ENCODE results near the gene UBE2L5. TPM values are rescaled to one million over a fixed set of nuclear protein-coding genes. Genes with fewer than 3 reads are reported as not detected.

UBE2L5 gene
- total RNA-seq, 2 experiments from 2014 or later, result not detected

GRCh38 chr13:30464496-30465342 lies 42.4 kb downstream of the UBE2L5 start:
- DNase-seq, result peak; percentile 81
- H3K4me3 Mint-ChIP-seq, result peak overlapping the region; percentile 92
- H3K4me1 Mint-ChIP-seq, result peaks cover 29% of the 10 kb centered on the region
- peaks cover 30% of the 10 kb centered on the region for H3K36me3 Mint-ChIP-seq
- peak overlapping the region; percentile 98 for H3K27ac Mint-ChIP-seq
- H3K27me3 Mint-ChIP-seq, result peaks cover 12% of the 10 kb centered on the region
- peaks cover 1% of the 10 kb centered on the region for H3K9me3 Mint-ChIP-seq

GRCh38 chr13:30465343-30465592 lies 43.0 kb downstream of the UBE2L5 start:
- peaks cover 15% of the 10 kb centered on the region for H3K27me3 Mint-ChIP-seq
- no peak for DNase-seq
- H3K36me3 Mint-ChIP-seq, result peaks cover 27% of the 10 kb centered on the region
- H3K27ac Mint-ChIP-seq, result no peak overlapping the region
- H3K4me1 Mint-ChIP-seq, result peaks cover 29% of the 10 kb centered on the region
- no peak overlapping the region for H3K4me3 Mint-ChIP-seq
- peaks cover 1% of the 10 kb centered on the region for H3K9me3 Mint-ChIP-seq

GRCh38 chr13:30465593-30466357 lies 43.5 kb downstream of the UBE2L5 start, which contains the start of gene HMGB1:
Gene HMGB1 (minus strand): TSS chr13:30465936. CDS start chr13:30463680, 2,256 bp downstream.
- Mint-ChIP-seq H3K4me1 (peaks cover 29% of the 10 kb centered on the region), H3K9me3 (peaks cover 1% of the 10 kb centered on the region), H3K36me3 (peaks cover 27% of the 10 kb centered on the region), H3K27me3 (peaks cover 16% of the 10 kb centered on the region), H3K4me3 (peak within 1 kb of the TSS; percentile 91), H3K27ac (peak within 1 kb of the TSS; percentile 99)
- peak; percentile 96 for DNase-seq

- H3K36me3 Mint-ChIP-seq, result peaks cover 25% of the 10 kb centered on the region
- H3K27ac Mint-ChIP-seq, result peak overlapping the region; percentile 99
These were observed 44.0 kb downstream of the UBE2L5 start for GRCh38 chr13:30466358-30466714.

GRCh38 chr13:30466841-30467252 lies 44.6 kb downstream of the UBE2L5 start:
- DNase-seq, result no peak
- peak overlapping the region; percentile 99 for H3K27ac Mint-ChIP-seq
- H3K4me1 Mint-ChIP-seq, result peaks cover 24% of the 10 kb centered on the region
- H3K36me3 Mint-ChIP-seq, result peaks cover 21% of the 10 kb centered on the region
- H3K9me3 Mint-ChIP-seq, result peaks cover 1% of the 10 kb centered on the region
- peak overlapping the region; percentile 91 for H3K4me3 Mint-ChIP-seq
- peaks cover 16% of the 10 kb centered on the region for H3K27me3 Mint-ChIP-seq

More at GRCh38 chr13:30466358-30466714, 44.0 kb downstream of the UBE2L5 start:
- peaks cover 1% of the 10 kb centered on the region for H3K9me3 Mint-ChIP-seq
- peaks cover 27% of the 10 kb centered on the region for H3K4me1 Mint-ChIP-seq
- peak; percentile 25 for DNase-seq
- peak overlapping the region; percentile 91 for H3K4me3 Mint-ChIP-seq
- H3K27me3 Mint-ChIP-seq, result peaks cover 16% of the 10 kb centered on the region

- no peak for DNase-seq
- no peaks in the 10 kb centered on the region for H3K4me1 Mint-ChIP-seq
- no peak overlapping the region for H3K27ac Mint-ChIP-seq
These were observed 51.4 kb downstream of the UBE2L5 start for GRCh38 chr13:30473675-30474074.

GRCh38 chr13:30477346-30478195 lies 55.3 kb downstream of the UBE2L5 start:
- Mint-ChIP-seq H3K27ac (no peak overlapping the region), H3K9me3 (no peaks in the 10 kb centered on the region), H3K27me3 (no peaks in the 10 kb centered on the region), H3K36me3 (no peaks in the 10 kb centered on the region), H3K4me1 (no peaks in the 10 kb centered on the region), H3K4me3 (no peak overlapping the region)
- DNase-seq, result no peak

More at GRCh38 chr13:30473675-30474074, 51.4 kb downstream of the UBE2L5 start:
- Mint-ChIP-seq H3K4me3 (no peak overlapping the region), H3K36me3 (no peaks in the 10 kb centered on the region), H3K9me3 (no peaks in the 10 kb centered on the region), H3K27me3 (peaks cover 7% of the 10 kb centered on the region)

Other genes starting within 250 kb of the UBE2L5 start
- gene KATNAL1, start 114.9 kb upstream of the UBE2L5 start, total RNA-seq, result 1 to 10 TPM; 6.7 to 6.9 TPM
- gene HMGB1, start 43.4 kb downstream of the UBE2L5 start, total RNA-seq, result 100 to 1,000 TPM; 804 to 850 TPM
- 10 to 100 TPM; 13.6 to 15.3 TPM for gene USPL1, start 195.4 kb downstream of the UBE2L5 start, total RNA-seq

Data from activated naive CD8-positive, alpha-beta T cell treated with anti-CD3 and anti-CD28 coated beads for 36 hours (primary cell).